GM10266 (cell line): ENCODE results near the gene ANKRD12.

ENCODE experiments used
- DNase-seq: peaks from one replicate; pipeline ENCODE4 v3.0.0; 2012; ENCODE audit errors: extremely low spot score
- CTCF ChIP-seq: IDR thresholded peaks from 2 replicates; pipeline ENCODE4 v1.5.1; 2012; ENCODE audit warnings: mild to moderate bottlenecking, low read depth; ENCODE audit not compliant: control insufficient read depth, insufficient read depth; ENCODE audit errors: missing control alignments

The ANKRD12 gene

GRCh38 chr18:9233771-9234440 is 97.3 kb downstream of the ANKRD12 start:
- no peak for TF ChIP-seq CTCF
- no peak for DNase-seq

GRCh38 chr18:9234528-9234927 is 97.9 kb downstream of the ANKRD12 start:
- no peak for DNase-seq
- no peak for TF ChIP-seq CTCF

GRCh38 chr18:9237981-9238380 is 101.4 kb downstream of the ANKRD12 start:
- no peak for TF ChIP-seq CTCF
- no peak for DNase-seq

- no peak for TF ChIP-seq CTCF
- no peak for DNase-seq
Observed at GRCh38 chr18:9239720-9240119, 103.1 kb downstream of the ANKRD12 start.

GRCh38 chr18:9240270-9240669 is 103.7 kb downstream of the ANKRD12 start:
- no peak for TF ChIP-seq CTCF
- DNase-seq = no peak

GRCh38 chr18:9243029-9243428 is 106.4 kb downstream of the ANKRD12 start:
- no peak for DNase-seq
- no peak for TF ChIP-seq CTCF

- DNase-seq = no peak
- no peak for TF ChIP-seq CTCF
Observed at GRCh38 chr18:9244376-9244775, 107.8 kb downstream of the ANKRD12 start.
